Spleen (tissue), 7 donors: ENCODE results near the gene HIVEP1.

Source experiments
- CTCF ChIP-seq, 11 experiments: fragments of 200-600 bp in 7 of 11; fragments of 450-650 bp in 4 of 11; sonication (generic) in 4 of 11; IDR thresholded peaks in 8 of 11; conservative IDR thresholded peaks in 3 of 11; 1 replicate in 7 of 11; 2 replicates in 4 of 11; pipeline versions ENCODE4 v1.4.0 to v1.8.0; 2016 to 2021; ENCODE audit warnings: antibody characterized with exemption in 11 of 11, inconsistent platforms in 4 of 11, mild to moderate bottlenecking in 1 of 11
- POLR2A ChIP-seq, 3 donors: fragments of 450-650 bp; IDR thresholded peaks; one replicate each; pipeline ENCODE4 v1.5.1; 2017; ENCODE audit warnings: antibody characterized with exemption in 3 of 3, mild to moderate bottlenecking in 1 of 3
- donor health status: DM: no; HTN: no; CAD: no; lungs with moderate emphysema.
- donor health status: DM: no; HTN: no; CAD: no.
- donor health status: DM: no; HTN: no; CAD: no.

GRCh38 chr6:12160326-12160725 lies 148.2 kb downstream of the HIVEP1 start:
- TF ChIP-seq CTCF (IDR thresholded peaks at IDR 0.05 in 8 of 11, conservative IDR thresholded peaks at IDR 0.05 in 3 of 11) (no peak), POLR2A (IDR thresholded peaks at IDR 0.05) (no peak)
